ENCODE results near the gene PLXNB2. TPM values are rescaled to one million over a fixed set of nuclear protein-coding genes. Genes with fewer than 3 reads are reported as not detected.

Gene PLXNB2
- total RNA-seq, 3 donors from 2014 or later (not counting 1 experiment from before 2014, with no cell fraction given): 6.0 to 34.7 (median 18.9) TPM

DNA sequence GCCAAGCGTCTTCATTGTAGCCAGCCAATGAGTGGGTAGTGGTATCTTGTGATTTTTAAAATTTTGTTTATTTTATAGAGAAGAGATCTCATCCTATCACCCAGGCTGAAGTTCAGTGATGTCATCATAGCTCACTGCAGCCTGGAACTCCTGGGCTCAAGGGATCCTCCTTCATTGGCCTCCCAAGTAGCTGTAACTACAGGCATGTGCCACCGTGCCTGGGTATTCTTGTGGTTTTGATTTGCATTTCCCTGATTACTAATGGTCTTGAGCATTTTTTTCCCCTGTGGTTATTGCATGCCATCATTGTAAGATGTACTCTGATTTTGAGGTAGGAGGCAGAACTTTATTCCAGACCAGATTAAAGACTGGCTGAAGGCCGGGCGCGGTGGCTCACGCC, 21.8 kb upstream of the PLXNB2 start:
- H3K9me3 ChIP-seq (ENCODE audit: control insufficient read depth, insufficient read depth, low read length): no peaks in the 10 kb centered on the region
- no peaks in the 10 kb centered on the region for H3K9me3 Mint-ChIP-seq
- ATAC-seq (no peak), DNase-seq (no peak)
- no peak overlapping the region for H3K27ac Mint-ChIP-seq
- H3K4me3 ChIP-seq (ENCODE audit: low read length): no peak overlapping the region
- no peak overlapping the region for H3K27ac ChIP-seq (ENCODE audit: low read length)
- no peaks in the 10 kb centered on the region for H3K36me3 ChIP-seq (ENCODE audit: control insufficient read depth, insufficient read depth, low read length)
- peaks cover 17% of the 10 kb centered on the region for H3K4me1 ChIP-seq (ENCODE audit: control insufficient read depth, insufficient read depth, low read length)
- TF ChIP-seq, protein P1, sequence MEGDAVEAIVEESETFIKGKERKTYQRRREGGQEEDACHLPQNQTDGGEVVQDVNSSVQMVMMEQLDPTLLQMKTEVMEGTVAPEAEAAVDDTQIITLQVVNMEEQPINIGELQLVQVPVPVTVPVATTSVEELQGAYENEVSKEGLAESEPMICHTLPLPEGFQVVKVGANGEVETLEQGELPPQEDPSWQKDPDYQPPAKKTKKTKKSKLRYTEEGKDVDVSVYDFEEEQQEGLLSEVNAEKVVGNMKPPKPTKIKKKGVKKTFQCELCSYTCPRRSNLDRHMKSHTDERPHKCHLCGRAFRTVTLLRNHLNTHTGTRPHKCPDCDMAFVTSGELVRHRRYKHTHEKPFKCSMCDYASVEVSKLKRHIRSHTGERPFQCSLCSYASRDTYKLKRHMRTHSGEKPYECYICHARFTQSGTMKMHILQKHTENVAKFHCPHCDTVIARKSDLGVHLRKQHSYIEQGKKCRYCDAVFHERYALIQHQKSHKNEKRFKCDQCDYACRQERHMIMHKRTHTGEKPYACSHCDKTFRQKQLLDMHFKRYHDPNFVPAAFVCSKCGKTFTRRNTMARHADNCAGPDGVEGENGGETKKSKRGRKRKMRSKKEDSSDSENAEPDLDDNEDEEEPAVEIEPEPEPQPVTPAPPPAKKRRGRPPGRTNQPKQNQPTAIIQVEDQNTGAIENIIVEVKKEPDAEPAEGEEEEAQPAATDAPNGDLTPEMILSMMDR (IDR thresholded peaks at IDR 0.05): no peak
- H3K27me3 Mint-ChIP-seq (ENCODE audit: low read depth in 2 of 2): no peaks in the 10 kb centered on the region
- intact Hi-C loops (cut with micrococcal nuclease): loop anchor here (5.0 kb wide), 1 partner anchor 77 kb away; the partner anchor contains the start of gene HDAC10
- 80% methylated on average over 5 of the region's 6 CpGs for WGBS (ENCODE audit: insufficient coverage)
- peak overlapping the region; percentile 31 for H3K4me3 Mint-ChIP-seq
- no peaks in the 10 kb centered on the region for H3K27me3 ChIP-seq (ENCODE audit: control insufficient read depth, insufficient read depth, low read length)
- H3K4me1 Mint-ChIP-seq: peaks cover 0 to 13% of the 10 kb centered on the region in 2 donors
- no peaks in the 10 kb centered on the region for H3K36me3 Mint-ChIP-seq

DNA sequence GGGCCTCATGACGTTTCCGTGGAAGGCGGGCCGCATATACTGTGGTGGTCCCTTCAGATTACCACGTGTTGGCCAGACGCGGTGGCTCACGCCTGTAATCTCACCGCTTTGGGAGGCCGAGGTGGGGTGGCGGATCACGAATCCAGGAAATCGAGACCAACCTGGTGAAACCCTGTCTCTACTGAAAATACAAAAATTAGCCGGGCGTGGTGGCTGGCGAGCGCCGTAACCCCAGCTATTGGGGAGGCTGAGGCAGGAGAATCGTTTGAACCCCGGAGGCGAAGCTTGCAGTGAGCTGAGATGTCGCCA, 20.2 kb upstream of the PLXNB2 start:
- ATAC-seq (no peak), DNase-seq (no peak)
- peak overlapping the region; percentile 88 for H3K27ac ChIP-seq (ENCODE audit: low read length)
- intact Hi-C loops (cut with micrococcal nuclease): loop anchor here (2.0 to 5.0 kb wide), 2 partner anchors 15 to 75 kb away; partner anchors contain the start of genes HDAC10 and PPP6R2
- 58% methylated on average over 22 of the region's 22 CpGs for WGBS (ENCODE audit: insufficient coverage)
- Mint-ChIP-seq H3K27me3 (ENCODE audit: low read depth in 2 of 2) (no peaks in the 10 kb centered on the region), H3K36me3 (no peaks in the 10 kb centered on the region), H3K9me3 (no peaks in the 10 kb centered on the region), H3K27ac (peak overlapping the region; percentile 54 to 81), H3K4me1 (peaks cover 0 to 13% of the 10 kb centered on the region in 2 donors), H3K4me3 (peak overlapping the region; percentile 89)
- H3K4me3 ChIP-seq (ENCODE audit: low read length): peak overlapping the region; percentile 60
- no peaks in the 10 kb centered on the region for H3K36me3 ChIP-seq (ENCODE audit: control insufficient read depth, insufficient read depth, low read length)
- TF ChIP-seq, protein P1 (IDR thresholded peaks at IDR 0.05): no peak
- peaks cover 17% of the 10 kb centered on the region for H3K4me1 ChIP-seq (ENCODE audit: control insufficient read depth, insufficient read depth, low read length)
- H3K27me3 ChIP-seq (ENCODE audit: control insufficient read depth, insufficient read depth, low read length): no peaks in the 10 kb centered on the region
- H3K9me3 ChIP-seq (ENCODE audit: control insufficient read depth, insufficient read depth, low read length): no peaks in the 10 kb centered on the region

DNA sequence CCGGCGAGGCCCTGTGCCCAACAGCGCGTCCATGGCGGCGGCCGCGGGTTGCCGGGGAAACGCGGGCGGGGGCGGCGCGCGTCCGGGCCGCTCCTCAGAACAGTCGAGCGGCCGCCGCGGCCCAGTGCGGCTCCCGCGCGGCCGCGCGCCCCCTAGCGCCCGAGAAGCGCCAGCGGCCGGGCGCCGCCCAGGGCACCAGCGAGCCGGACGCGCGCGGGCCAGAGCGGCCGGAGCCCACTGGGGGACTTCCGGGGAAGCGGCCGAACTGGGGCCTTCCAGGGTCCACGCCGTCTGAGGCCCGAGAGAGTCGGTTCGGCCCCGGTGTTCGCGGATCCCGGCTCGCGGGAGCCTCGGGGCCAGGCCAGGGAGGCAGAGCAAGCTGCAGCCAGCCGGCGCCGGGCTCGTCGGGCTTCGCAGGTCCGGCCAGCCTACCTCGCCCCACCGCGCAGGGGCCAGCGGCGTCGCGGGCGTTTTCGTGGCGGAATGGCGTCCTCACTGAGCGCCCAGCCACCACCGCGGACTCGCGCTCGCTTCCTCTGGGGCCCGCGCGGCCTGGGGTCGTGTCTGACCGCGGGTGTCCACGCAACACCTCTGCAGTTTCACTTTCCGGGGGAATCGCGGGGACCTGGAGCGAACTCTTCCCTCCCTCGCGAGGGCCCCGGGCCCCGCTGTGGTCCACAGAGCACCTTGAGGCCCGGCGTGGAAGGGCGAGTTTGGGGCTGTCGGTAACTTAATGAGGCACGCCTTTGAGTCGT, 19.7 kb upstream of the PLXNB2 start, which contains the start of gene DENND6B:
Gene DENND6B, minus strand, starts transcription at position 57 of the 755 bp plus-strand sequence. Its CDS starts 24 bp downstream, at position 33.
- peaks cover 0 to 13% of the 10 kb centered on the region in 2 donors for H3K4me1 Mint-ChIP-seq

More for the DNA sequence above, 19.7 kb upstream of the PLXNB2 start, which contains the start of gene DENND6B:
- DNase-seq (peak; percentile 71 to 87), ATAC-seq (peak; percentile 94 to 97 (median 96))
- Histone ChIP-seq H3K4me1 (ENCODE audit: control insufficient read depth, insufficient read depth, low read length) (peaks cover 17% of the 10 kb centered on the region), H3K27ac (ENCODE audit: low read length) (peak within 1 kb of the TSS; percentile 88), H3K9me3 (ENCODE audit: control insufficient read depth, insufficient read depth, low read length) (no peaks in the 10 kb centered on the region), H3K27me3 (ENCODE audit: control insufficient read depth, insufficient read depth, low read length) (no peaks in the 10 kb centered on the region), H3K36me3 (ENCODE audit: control insufficient read depth, insufficient read depth, low read length) (no peaks in the 10 kb centered on the region), H3K4me3 (ENCODE audit: low read length) (peak within 1 kb of the TSS; percentile 60)
- H3K27me3 Mint-ChIP-seq (ENCODE audit: low read depth in 2 of 2): no peaks in the 10 kb centered on the region
- TF ChIP-seq, protein P1 (IDR thresholded peaks at IDR 0.05): peak; percentile 50
- H3K4me3 Mint-ChIP-seq: peak within 1 kb of the TSS; percentile 89
- H3K27ac Mint-ChIP-seq: peak within 1 kb of the TSS; percentile 54 to 81
- intact Hi-C loops (cut with micrococcal nuclease): loop anchor here (2.0 to 5.0 kb wide), 2 partner anchors 16 to 75 kb away; partner anchors contain the start of genes HDAC10 and PPP6R2
- H3K9me3 Mint-ChIP-seq: no peaks in the 10 kb centered on the region
- no peaks in the 10 kb centered on the region for H3K36me3 Mint-ChIP-seq
- WGBS (ENCODE audit: insufficient coverage): under 1% methylated on average over 105 of the region's 105 CpGs

Measured in natural killer cell (primary cell).